Suppressor macrophage (primary cell): Measurements from ENCODE around the gene TRIP13.
"Not testable (repeated sequence)": the region's sequence is repeated elsewhere in the genome, so short reads cannot be mapped to it uniquely, and the experiment has no call there.

Source experiments
- DNase-seq, 4 experiments: peaks; one replicate each; pipeline ENCODE4 v3.0.0-alpha.2; 2020 to 2022
- total RNA-seq, 17 experiments: gene quantifications; one replicate each; lab custom pipeline; 2026; ENCODE audit warnings: mixed read lengths in 6 of 17, inconsistent platforms in 3 of 17; lab: John Stamatoyannopoulos, UW

TRIP13 gene, protein sequence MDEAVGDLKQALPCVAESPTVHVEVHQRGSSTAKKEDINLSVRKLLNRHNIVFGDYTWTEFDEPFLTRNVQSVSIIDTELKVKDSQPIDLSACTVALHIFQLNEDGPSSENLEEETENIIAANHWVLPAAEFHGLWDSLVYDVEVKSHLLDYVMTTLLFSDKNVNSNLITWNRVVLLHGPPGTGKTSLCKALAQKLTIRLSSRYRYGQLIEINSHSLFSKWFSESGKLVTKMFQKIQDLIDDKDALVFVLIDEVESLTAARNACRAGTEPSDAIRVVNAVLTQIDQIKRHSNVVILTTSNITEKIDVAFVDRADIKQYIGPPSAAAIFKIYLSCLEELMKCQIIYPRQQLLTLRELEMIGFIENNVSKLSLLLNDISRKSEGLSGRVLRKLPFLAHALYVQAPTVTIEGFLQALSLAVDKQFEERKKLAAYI
- 3.1 to 31.0 (median 10.0) reads per million in 17 experiments for total RNA-seq

DNA sequence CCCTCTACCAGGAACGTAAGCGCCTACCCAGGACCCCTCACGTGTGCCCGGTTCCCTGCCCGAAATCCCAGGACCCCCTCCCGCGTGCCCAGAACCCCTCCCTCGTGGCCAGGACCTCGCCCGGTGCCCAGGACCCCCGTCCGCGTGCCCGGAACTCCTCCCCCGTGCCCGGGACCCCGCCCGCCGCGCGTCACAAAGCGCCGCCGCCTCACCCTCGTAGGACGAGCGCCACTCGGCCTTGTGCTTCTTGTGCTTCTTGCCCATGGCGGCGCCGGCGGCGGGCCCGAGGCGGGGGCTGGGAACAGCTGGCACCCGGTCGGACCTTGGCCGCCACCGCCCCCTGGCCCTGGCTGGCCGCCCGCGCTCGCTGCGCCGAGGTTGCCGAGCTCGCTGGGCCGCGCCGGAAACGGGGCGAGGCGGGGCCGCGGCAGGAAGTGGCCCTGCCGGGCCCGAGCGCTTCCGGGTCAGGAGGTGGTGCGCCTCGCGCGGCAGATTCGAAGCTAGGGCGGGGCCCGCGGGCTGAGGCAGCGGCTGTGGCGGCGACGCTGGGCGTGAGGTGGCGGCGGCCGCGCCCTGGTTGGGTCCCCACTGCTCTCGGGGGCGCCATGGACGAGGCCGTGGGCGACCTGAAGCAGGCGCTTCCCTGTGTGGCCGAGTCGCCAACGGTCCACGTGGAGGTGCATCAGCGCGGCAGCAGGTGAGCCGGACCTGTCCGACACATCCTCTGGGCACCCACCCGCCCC, at the start of gene TRIP13, which contains the start of gene BRD9:
TSS of gene TRIP13 (plus strand) at position 491 of the 743 bp plus-strand sequence. CDS start at position 606, 115 bp downstream.
TSS of gene BRD9 (minus strand) at position 408 of the 743 bp plus-strand sequence. CDS start at position 264, 144 bp downstream.
- peak; percentile 89 to 95 (median 92) for DNase-seq

DNA sequence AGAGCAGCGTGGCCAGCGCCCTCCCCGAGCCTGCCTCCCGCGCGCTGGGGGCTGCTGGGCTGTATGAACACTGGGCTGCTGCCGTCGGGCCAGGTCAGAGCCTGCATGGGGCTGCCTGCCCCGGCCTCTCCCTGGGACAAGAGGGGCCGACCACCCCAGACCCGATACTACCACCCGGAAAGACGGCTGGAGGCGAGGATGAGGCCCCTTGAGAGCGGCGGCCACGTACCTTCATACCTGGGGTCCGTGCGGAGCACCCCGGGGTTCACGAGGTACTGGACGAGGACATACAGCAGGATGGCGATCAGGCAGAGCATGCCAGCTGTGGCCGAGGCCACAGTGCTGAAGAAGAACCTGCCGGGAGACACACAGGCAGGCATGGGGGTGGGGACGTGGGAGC, 49.3 kb upstream of the TRIP13 start:
- not testable (repeated sequence) for DNase-seq

DNA sequence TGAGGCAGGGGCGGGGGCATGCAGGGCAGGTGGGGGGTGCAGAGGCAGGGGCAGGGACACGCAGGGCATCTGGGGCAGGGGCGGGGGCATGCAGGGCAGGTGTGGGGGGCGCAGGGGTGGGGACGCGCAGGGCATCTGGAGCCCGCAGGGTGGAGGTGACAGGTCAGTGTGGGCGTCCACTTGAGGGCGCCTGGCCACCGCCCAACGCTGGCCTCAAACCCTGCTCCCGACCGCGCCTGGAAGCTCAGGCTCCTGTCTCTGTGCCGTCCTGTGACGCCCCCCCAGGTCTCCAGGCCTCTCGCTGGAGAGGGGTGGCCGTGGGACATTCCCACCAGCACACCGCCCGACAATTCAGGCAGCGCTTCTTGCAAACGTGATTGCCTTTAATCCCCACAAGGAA, 48.8 kb upstream of the TRIP13 start:
- not testable (repeated sequence) for DNase-seq

DNA sequence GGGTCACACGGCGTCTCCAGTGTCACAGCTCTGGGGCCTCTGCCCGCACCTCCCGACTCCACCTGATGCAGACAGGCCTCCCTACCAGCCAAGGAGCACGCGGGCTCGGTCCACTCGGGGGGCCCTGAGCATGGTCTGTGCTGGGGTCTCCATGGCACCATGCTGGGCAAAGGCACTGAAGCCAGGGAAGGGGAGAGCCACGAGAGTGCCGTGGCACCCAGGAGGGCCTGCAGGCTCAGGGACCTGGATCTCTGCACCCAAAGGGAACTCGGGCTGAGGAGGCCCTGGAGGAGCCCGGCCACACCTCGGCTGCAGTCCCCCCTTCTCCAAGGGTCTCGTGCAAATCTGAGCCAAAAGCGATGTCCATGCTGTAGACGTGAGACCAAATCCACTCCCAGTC, 48.3 kb upstream of the TRIP13 start:
- not testable (repeated sequence) for DNase-seq

DNA sequence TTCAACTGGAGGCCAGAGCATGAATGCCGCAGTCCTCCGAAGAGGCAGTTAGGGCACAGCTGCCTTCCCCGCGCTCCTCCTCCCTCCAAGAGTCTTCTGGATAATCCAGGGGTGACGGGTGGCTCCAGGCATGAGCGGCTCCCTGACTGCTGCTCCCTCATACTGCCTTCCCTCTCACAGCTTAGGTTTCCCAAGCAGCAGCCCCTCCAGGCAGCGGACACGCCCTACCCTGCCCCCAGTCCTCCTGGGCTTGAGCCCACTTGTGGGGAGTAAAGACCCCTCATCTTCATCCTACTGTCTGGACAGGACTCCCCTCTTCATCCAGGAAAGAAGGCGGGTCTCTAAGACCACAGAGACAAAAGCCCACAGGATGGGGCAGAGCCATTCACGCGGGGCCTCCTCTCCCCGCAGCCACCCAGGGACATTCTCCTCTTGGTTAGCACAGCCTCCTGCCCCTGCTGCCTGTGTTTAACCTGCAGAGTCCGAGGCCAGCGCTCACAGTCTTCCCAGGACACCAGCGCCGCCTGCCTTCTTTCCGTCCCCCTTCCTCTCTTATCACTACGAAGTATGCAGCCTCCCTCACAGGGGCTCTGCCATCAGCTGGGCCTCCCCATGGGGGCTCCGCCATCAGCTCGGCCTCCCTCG, 47.5 kb upstream of the TRIP13 start:
- not testable (repeated sequence) for DNase-seq

DNA sequence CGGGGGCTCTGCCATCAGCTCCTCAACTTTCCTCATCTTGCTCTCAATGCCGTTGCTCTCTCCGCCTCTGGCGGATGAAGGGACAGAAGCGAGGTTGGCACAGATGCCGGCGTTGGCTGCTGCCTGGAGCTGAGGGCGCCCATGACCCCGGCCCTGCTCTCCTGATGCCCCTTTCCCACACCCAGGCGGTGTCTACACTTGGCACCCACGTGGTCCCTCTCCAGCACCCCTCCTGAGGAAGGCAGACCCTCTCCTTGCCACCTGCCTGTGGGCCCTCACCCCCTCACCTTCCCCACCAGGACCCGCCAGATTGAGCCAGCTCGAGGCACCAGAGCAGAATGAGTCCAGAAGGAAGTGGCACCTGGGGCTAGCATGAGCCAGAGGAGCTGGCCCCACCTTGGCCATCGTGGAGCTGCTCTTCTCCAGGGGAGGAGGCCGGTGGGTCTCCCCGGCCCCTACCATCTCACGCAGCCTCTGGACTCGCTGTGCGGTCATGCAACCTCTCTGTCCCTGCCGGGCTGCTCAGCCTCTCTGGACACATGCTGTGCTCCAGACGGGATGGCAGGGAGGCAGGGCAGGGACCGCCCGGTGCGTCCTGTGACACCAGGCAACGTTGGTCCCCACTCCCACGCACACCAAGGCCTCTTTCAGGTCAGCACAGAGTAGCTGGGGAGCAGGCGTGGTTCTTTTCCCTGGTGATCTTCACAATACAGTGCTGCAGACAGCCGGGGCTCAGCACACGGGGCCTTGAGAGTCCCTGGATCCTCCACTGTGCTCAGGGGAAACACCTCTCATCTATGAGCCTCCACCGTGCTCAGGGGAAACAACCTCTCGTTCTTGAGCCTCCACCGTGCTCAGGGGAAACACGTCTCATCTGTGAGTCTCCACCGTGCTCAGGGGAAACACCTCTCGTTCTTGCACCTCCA, 46.7 kb upstream of the TRIP13 start:
- DNase-seq, result not testable (repeated sequence)

DNA sequence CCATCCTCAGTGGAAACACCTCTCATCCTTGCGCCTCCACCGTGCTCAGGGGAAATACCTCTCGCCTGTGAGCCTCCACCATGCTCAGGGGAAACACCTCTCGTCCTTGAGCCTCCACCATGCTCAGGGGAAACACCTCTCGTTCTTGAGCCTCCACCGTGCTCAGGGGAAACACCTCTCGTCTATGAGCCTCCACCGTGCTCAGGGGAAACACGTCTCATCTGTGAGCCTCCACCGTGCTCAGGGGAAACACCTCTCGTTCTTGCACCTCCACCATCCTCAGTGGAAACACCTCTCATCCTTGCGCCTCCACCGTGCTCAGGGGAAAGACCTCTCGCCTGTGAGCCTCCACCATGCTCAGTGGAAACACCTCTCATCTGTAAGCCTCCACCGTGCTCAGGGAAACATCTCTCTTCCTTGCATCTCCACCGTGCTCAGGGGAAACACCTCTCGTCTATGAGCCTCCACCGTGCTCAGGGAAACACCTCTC, 46.0 kb upstream of the TRIP13 start:
- not testable (repeated sequence) for DNase-seq

DNA sequence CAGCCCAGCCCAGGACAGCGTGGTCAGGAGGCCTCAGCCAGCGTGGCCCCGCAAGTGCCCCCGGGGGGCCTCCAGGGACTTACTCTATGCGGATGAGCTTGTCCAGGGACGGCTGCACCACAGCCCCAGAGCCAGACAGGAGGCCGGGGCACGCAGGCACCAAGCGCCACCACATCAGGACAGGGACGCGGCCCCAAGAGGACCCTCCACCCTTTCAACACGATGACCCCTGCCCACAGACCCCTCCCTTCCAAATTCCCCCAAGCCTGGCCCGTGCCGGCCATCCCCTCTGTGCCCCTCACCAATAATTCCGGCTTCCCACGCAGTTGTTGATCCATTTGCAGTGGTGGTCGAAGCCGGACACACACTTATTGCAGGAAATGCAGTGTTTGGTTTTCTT, 45.5 kb upstream of the TRIP13 start:
- DNase-seq, result not testable (repeated sequence)

DNA sequence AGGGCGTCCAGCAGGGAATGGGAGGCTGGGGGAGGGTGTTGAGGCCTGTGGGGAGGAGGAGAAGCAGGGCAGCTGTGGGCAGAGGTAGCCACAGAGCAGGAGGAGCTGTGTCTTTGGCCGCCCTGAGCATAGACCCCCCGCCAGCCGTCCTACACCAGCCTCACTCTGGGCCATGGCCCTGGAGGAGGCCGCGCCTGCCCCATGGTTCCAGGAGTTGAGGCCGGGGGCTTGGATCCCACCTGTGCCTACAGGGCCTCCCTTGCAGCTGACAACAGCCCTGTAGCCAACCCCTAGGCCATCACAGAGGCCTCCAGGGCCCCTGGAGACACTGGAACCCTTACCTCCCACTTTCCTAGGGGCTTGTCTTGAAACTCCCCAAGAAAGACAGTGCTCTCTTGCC, 44.9 kb upstream of the TRIP13 start:
- not testable (repeated sequence) for DNase-seq

DNA sequence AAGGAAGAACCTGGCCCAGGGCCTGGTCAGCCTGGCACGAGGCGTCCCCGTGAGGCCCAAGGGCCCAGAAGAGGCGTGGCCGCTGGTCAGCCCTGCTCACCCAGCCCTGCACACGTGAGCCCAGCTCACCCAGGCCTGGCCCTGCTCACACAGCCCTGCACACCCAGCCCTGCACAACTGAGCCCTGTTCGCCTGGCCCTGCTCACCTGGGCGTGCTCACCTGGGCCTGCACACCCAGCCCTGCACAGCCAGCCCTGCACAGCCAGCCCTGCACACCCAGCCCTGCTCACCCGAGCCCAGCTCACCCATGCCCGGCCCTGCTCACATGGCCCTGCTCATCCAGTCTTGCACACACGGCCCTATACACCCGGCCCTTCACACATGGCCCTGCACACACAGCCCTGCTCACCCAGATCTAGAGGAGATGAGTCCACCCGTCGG, 44.0 kb upstream of the TRIP13 start:
- no peak for DNase-seq

DNA sequence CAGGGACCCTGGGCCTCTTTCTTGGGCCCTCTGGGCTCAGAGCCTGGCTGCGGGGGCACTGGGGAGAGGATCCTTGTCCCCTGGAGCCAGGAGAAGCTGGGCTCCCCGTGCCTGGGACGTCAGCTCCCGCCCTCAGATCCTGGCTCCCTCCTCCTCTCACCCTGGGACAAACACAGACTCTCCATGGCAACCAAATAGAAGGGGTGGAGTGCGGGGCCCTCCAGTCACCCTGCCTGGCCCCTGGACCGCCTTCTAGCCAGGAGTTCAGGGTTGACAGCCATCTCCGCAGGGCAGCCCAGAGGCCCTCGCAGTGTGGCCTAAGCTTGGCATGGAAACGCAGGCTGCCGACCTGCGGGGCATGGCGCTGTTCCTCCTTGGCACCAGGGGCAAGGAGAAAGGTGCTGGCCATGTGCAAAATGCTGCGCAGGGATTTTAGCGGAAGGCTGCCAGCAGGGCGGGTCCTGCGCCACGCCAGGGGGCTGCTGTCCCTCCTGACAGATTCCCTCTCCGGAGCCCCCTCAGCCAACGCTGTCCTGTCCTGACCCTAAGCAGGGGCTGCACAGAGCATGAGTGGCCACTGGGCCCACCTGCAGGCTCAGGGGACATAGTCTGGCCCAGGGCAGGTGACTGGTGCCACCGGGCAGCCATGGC, 42.9 kb upstream of the TRIP13 start:
- DNase-seq, result no peak

DNA sequence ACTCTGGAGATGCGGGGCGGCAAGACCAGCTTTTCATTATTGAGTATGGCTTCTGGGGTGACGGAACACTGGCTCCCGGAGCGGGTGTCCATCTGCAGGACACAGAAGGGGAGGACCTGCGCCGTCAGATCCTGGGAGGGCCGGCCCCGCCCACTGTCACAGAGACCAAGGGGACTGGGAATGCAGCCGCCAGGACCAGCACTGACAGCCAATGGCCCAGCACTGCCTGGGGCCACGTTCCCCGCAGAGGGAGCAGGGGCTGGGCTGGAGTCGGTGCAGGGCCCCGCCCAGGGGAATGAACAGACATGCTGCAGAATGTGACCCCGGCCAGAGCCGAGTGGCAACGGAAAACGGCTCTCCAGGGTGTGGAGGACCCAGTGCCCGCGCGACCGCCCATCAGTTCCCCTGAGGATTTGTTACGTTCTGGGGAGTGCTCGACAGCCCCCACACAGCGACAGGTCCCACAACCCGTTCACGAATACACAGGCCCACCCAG, 42.1 kb upstream of the TRIP13 start, which contains the start of gene ZDHHC11:
TSS of gene ZDHHC11 (minus strand) at position 476 of the 496 bp plus-strand sequence. CDS start at position 92, 384 bp downstream.
- no peak for DNase-seq

DNA sequence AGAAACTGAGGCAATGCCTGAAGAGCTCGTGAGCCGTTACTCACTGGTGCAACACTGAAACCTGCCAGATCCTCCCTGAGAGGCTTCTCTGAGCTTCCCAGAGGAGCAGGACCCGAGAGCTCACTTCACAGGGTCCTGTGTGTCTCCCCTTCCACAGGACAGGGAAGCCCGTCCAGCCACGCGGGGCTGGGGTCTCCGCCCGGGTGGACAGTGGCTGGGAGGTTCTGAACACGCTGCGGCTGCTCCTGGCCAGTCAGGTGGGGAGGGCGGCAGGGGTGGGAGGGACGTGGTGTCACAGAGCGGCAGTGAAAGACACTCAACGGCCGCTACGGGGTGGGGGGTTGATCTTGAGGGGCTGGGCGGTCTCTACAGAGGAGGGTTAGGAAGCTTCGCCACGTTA, 41.6 kb upstream of the TRIP13 start:
- no peak for DNase-seq

DNA sequence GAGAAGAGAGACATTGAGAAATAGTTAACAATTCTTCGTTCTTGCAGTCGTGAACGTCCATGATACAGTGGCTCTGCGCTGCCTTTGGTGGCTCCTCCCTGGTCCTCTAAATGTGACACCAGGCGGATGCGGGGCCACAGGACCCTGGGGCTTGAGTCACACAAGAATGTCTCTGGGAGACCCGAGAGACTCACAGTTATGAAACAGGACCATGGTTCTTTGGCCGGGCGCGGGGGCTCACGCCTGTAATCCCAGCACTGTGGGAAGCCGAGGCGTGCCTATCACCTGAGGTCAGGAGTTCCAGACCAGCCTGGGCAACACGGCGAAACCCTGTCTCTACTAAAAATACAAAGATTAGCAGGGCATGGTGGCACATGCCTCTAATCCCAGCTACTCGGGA, 41.1 kb upstream of the TRIP13 start:
- no peak for DNase-seq

DNA sequence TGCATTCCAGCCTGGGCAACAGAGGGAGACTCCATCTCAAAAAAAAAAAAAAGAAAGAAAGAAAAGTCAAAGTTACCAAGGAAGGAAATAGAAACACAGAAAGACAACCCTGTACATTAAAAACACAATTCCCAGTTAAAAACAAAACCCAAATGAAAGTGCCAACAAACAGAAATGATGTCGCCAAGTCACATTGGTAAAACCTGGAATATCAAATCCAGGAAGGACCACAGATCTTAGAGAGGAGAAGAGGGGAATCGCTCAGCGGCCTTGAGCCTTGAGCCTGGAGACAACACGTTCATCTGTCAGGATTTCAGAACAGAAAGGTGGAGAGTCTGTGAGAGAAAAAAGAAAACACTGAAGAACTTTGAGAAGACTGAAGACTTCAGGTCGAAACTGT, 40.7 kb upstream of the TRIP13 start:
- no peak for DNase-seq

DNA sequence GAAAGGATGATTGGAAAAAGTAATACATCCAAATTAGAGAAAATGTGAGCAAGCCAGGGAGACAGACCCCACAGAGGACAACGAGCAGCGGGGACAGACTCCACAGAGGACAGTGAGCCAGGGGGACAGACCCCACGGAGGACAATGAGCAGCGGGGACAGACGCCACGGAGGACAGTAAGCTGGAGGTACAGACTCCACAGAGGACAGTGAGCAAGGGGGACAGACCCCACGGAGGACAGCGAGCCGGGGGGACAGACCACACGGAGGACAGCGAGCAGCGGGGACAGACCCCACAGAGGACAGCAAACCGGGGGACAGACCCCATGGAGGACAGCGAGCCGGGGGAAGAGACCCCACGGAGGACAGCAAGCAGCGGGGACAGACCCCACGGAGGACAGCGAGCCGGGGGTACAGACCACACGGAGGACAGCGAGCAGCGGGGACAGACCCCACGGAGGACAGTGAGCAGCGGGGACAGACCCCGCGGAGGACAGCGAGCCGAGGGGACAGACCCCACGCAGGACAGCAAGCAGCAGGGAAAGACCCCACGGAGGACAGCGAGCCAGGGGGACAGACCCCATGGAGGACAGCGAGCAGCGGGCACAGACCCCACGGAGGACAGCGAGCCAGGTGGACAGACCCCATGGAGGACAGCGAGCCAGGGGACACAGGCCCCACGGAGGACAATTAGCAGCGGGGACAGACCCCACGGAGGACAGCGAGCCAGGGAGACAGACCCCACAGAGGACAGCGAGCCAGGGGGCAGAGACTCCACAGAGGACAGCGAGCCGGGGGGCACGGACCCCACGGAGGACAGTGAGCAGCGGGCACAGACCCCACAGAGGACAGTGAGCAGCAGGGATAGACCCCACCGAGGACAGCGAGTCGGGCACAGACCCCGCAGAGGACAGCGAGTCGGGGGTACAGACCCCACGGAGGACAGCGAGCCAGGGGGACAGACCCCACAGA, 40.0 kb upstream of the TRIP13 start:
- no peak for DNase-seq

DNA sequence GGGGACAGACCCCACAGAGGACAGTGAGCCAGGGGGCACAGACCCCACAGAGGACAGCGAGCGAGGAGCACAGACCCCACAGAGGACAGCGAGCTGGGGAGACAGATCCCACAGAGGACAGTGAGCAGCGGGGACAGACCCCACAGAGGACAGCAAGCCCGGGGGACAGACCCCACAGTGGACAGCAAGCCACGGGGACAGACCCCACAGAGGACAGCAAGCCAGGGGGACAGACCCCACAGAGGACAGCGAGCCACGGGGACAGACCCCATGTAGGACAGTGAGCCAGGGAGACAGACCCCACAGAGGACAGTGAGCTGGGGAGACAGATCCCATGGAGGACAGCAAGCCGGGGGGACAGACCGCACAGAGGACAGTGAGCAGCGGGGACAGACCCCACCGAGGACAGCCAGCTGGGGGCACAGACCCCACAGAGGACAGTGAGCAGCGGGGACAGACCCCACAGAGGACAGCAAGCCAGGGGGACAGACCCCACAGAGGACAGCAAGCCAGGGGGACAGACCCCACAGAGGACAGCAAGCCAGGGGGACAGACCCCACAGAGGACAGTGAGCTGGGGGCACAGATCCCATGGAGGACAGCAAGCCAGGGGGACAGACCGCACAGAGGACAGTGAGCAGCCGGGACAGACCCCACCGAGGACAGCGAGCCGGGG, 39.1 kb upstream of the TRIP13 start:
- DNase-seq, result not testable (repeated sequence)

DNA sequence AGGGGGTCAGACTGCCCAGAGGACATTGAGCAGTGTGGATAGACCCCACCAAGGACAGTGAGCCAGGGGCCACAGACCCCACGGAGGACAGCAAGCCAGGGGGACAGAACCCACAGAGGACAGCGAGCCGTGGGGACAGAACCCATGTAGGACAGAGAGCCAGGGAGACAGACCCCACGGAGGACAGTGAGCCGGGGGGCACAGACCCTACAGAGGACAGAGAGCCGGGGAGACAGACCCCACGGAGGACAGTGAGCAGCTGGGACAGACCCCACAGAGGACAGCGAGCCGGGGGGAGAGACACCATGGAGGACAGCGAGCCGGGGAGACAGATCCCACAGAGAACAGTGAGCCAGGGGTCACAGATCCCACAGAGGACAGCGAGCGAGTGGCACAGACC, 38.5 kb upstream of the TRIP13 start:
- no peak for DNase-seq
